IMR-90 (cell line): Measurements from ENCODE around the gene DHCR7. TPM values are rescaled to one million over a fixed set of nuclear protein-coding genes. Genes with fewer than 3 reads are reported as not detected.

Experiments
- ATAC-seq: fragments of 200-7000 bp; cut with Tn5 transposase; 2 replicates; pipeline ENCODE4 v1.9.1; 2020; ENCODE audit warnings: low read depth, mild to moderate bottlenecking, moderate library complexity
- BruUV-seq: library from RNA; stranded (reverse); fragments of 400-500 nt; replicated peaks from 2 replicates; lab custom pipeline; 2021; lab: Mats Ljungman, UMichigan
- CTCF ChIA-PET: fragments of 300-600 bp; formaldehyde crosslinking; extraction: SDS; loops from one replicate; lab custom pipeline; 2021; ENCODE audit warnings: antibody characterized with exemption; lab: Yijun Ruan, JAX
- POLR2A ChIA-PET: fragments of 300-600 bp; sonication (Branson Sonifier 250); formaldehyde crosslinking; loops from one replicate; lab custom pipeline; 2022; ENCODE audit warnings: antibody characterized with exemption; ENCODE audit not compliant: unreplicated experiment; lab: Charles Lee
- DNase-seq: peaks from one replicate; pipeline ENCODE4 v3.0.0; 2013
- H2AFZ ChIP-seq: replicated peaks from 2 replicates; pipeline ENCODE3; 2013; ENCODE audit warnings: low read length, mild to moderate bottlenecking; ENCODE audit not compliant: poor library complexity
- H2AK5ac ChIP-seq: 2 replicates; pipeline ENCODE4 v1.6.1; 2013; ENCODE audit warnings: low read depth, low read length, inconsistent platforms
- H2AK9ac ChIP-seq: replicated peaks from 2 replicates; pipeline ENCODE3; 2013; ENCODE audit warnings: mild to moderate bottlenecking, low read depth, low read length, moderate library complexity; ENCODE audit not compliant: poor library complexity
- H2BK120ac ChIP-seq: 2 replicates; pipeline ENCODE4 v1.6.1; 2013; ENCODE audit warnings: low read depth, low read length, inconsistent platforms
- H2BK15ac ChIP-seq: 3 replicates; pipeline ENCODE4 v1.6.1; 2013; ENCODE audit warnings: low read depth, low read length, inconsistent platforms
- H2BK20ac ChIP-seq: 2 replicates; pipeline ENCODE4 v1.6.1; 2013; ENCODE audit warnings: low read depth, mild to moderate bottlenecking, inconsistent platforms, low read length, moderate library complexity
- H2BK5ac ChIP-seq: 2 replicates; pipeline ENCODE4 v1.6.1; 2013; ENCODE audit warnings: mild to moderate bottlenecking, low read depth, low read length, inconsistent platforms; ENCODE audit not compliant: poor library complexity, severe bottlenecking
- H3K14ac ChIP-seq: replicated peaks from 2 replicates; pipeline ENCODE4 v1.6.1; 2013; ENCODE audit warnings: low read depth, low read length, inconsistent platforms
- H3K18ac ChIP-seq: 2 replicates; pipeline ENCODE4 v1.6.1; 2013; ENCODE audit warnings: low read depth, low read length, control low read depth
- H3K23ac ChIP-seq: 2 replicates; pipeline ENCODE4 v1.6.1; 2013; ENCODE audit warnings: low read depth, low read length, inconsistent platforms
- H3K27ac ChIP-seq: 2 replicates; pipeline ENCODE4 v1.5.1; 2013; ENCODE audit warnings: mild to moderate bottlenecking, control low read depth, low read length; ENCODE audit not compliant: insufficient read depth
- H3K27me3 ChIP-seq: 2 replicates; pipeline ENCODE4 v1.6.1; 2013; ENCODE audit warnings: low read length; ENCODE audit not compliant: control insufficient read depth, insufficient read depth
- H3K36me3 ChIP-seq: 2 replicates; pipeline ENCODE4 v1.6.1; 2013; ENCODE audit warnings: low read length, mixed read lengths; ENCODE audit not compliant: control insufficient read depth, insufficient read depth
- H3K4ac ChIP-seq: 2 replicates; pipeline ENCODE4 v1.6.1; 2013; ENCODE audit warnings: low read depth, low read length, inconsistent platforms
- H3K4me1 ChIP-seq: 2 replicates; pipeline ENCODE4 v1.6.1; 2013; ENCODE audit warnings: low read length, mixed read lengths; ENCODE audit not compliant: control insufficient read depth, insufficient read depth
- H3K4me2 ChIP-seq: 2 replicates; pipeline ENCODE4 v1.6.1; 2013; ENCODE audit warnings: low read depth, mild to moderate bottlenecking, control low read depth, low read length, moderate library complexity
- H3K4me3 ChIP-seq: 2 replicates; pipeline ENCODE4 v1.5.1; 2013; ENCODE audit warnings: low read depth, mild to moderate bottlenecking, control low read depth, low read length, moderate library complexity; ENCODE audit not compliant: insufficient read depth
- H3K56ac ChIP-seq: 2 replicates; pipeline ENCODE4 v1.6.1; 2013; ENCODE audit warnings: low read length, inconsistent platforms; ENCODE audit not compliant: insufficient read depth; ENCODE audit errors: extremely low read depth
- H3K79me1 ChIP-seq, 2 experiments: 2 replicates each; pipeline ENCODE4 v1.6.1; 2013; ENCODE audit warnings: low read length in 2 of 2, inconsistent platforms in 1 of 2, low read depth in 1 of 2
- H3K9ac ChIP-seq: 2 replicates; pipeline ENCODE4 v1.6.1; 2013; ENCODE audit warnings: low read depth, low read length, control low read depth
- H3K9me1 ChIP-seq: 2 replicates; pipeline ENCODE4 v1.6.1; 2013; ENCODE audit warnings: low read length, inconsistent platforms; ENCODE audit not compliant: insufficient read depth
- H3K9me3 ChIP-seq: 2 replicates; pipeline ENCODE4 v1.6.1; 2013; ENCODE audit warnings: low read length; ENCODE audit not compliant: control insufficient read depth, insufficient read depth
- H4K20me1 ChIP-seq: 2 replicates; pipeline ENCODE4 v1.6.1; 2013; ENCODE audit warnings: low read length, inconsistent platforms; ENCODE audit not compliant: insufficient read depth
- H4K5ac ChIP-seq: 2 replicates; pipeline ENCODE4 v1.6.1; 2013; ENCODE audit warnings: mild to moderate bottlenecking, low read depth, low read length, control low read depth
- H4K8ac ChIP-seq, 2 experiments: 2 replicates each; pipeline ENCODE4 v1.6.1; 2013; ENCODE audit warnings: low read depth in 2 of 2, low read length in 2 of 2, control low read depth in 1 of 2, inconsistent platforms in 1 of 2
- H4K91ac ChIP-seq: 2 replicates; pipeline ENCODE4 v1.6.1; 2013; ENCODE audit warnings: low read depth, low read length, inconsistent platforms; ENCODE audit not compliant: insufficient read depth
- BHLHE40 ChIP-seq: fragments of 150-350 bp; IDR thresholded peaks from 2 replicates; pipeline ENCODE4 v1.6.1; 2016; ENCODE audit warnings: mild to moderate bottlenecking, low read depth, low read length
- MAFK ChIP-seq: IDR thresholded peaks from 2 replicates; pipeline ENCODE4 v1.6.1; 2012; ENCODE audit warnings: low read depth, low read length, improper control_type of control experiment
- NFE2L2 ChIP-seq: fragments of 150-350 bp; IDR thresholded peaks from 2 replicates; pipeline ENCODE4 v1.6.1; 2016; ENCODE audit warnings: low read depth, mild to moderate bottlenecking, low read length
- RFX5 ChIP-seq: IDR thresholded peaks from 2 replicates; pipeline ENCODE4 v1.8.0; 2012; ENCODE audit warnings: low read depth, mild to moderate bottlenecking, low read length, moderate library complexity
- SMC3 ChIP-seq: fragments of 150-350 bp; IDR thresholded peaks from 2 replicates; pipeline ENCODE4 v1.6.1; 2016; ENCODE audit warnings: low read depth, mild to moderate bottlenecking, antibody characterized with exemption, low read length, moderate library complexity
- WGBS, 2 experiments: methylation state at CpG; one replicate each; pipeline versions ENCODE4 v1.1.5 to v1.1.7; 2013; ENCODE audit warnings: missing lambda C conversion rate in 2 of 2; ENCODE audit not compliant: insufficient read length in 1 of 2; ENCODE audit errors: extremely low coverage in 2 of 2; 5-methylcytosine and 5-hydroxymethylcytosine counted together
- dilution Hi-C: fragments of 300-500 bp; cut with HindIII; formaldehyde crosslinking; loops from one replicate; pipeline ENCODE4 v1.14.3; 2018; ENCODE audit warnings: low sequenced_read_pairs; ENCODE audit not compliant: unreplicated experiment
- in situ Hi-C: fragments of 300-500 bp; cut with MboI; formaldehyde crosslinking; loops from 3 replicates; pipeline ENCODE4 v1.14.3; 2019; ENCODE audit warnings: low sequenced_read_pairs, inconsistent platforms, mixed read lengths
- intact Hi-C: fragments of 100-400 bp; cut with micrococcal nuclease; formaldehyde crosslinking; loops from 2 replicates; pipeline ENCODE4 v1.10.0; 2022
- polyA plus RNA-seq, 3 experiments: library from polyadenylated mRNA; depleted of rRNA; stranded (reverse); fragments of >200 nt; gene quantifications; 2 replicates each; pipeline ENCODE4 v1.2.3, GENCODE V29; 2012; ENCODE audit warnings: low replicate concordance in 1 of 3
- total RNA-seq: library from RNA; depleted of rRNA; stranded (reverse); fragments of >200 nt; gene quantifications from 2 replicates; pipeline ENCODE4 v1.2.3, GENCODE V29; 2012
- TF ChIP-seq, protein P1 (sequence below): fragments of 150-350 bp; IDR thresholded peaks from 2 replicates; pipeline ENCODE4 v1.6.1; 2017; ENCODE audit warnings: mild to moderate bottlenecking, antibody characterized with exemption, low read length, low read depth

DHCR7 gene
- total and polyA plus RNA-seq, 2 of the 4 experiments (the other 2 are of a cell fraction) = 22.0 to 43.3 TPM

DNA sequence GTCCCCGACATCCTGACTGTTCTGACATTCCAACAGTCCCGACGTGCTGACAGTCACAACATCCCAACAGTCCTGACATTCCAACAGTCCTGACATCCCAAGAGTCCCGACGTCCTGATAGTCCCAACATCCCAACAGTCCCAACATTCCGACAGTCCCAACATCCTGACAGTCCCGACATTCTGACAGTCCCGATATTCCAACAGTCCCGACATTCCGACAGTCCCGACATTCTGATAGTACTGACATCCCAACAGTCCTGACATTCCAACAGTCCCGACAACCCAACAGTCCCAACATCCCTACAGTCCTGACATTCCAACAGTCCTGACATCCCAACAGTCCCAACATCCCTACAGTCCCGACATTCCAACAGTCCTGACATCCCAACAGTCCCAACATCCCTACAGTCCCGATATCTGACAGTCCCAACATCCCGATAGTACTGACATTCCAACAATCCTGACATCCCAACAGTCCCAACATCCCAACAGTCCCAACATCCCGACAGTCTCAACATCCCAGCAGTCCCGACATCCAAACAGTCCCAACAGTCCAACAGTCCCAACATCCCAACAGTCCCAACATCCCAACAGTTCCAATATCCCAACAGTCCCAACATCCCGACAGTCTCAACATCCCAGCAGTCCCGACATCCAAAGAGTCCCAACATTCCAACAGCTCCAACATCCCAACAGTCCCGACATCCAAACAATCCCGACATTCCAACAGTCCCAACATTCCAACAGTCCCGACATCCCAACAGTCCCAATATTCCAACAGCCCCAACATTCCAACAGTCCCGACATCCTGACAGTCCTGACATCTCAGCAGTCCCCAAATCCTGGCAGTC is 60.2 kb downstream of the DHCR7 start:
- no peak overlapping the region for H2AK5ac ChIP-seq
- ATAC-seq (no peak), DNase-seq (no peak)
- dilution Hi-C loops (no loop called here), in situ Hi-C loops (no loop called here), intact Hi-C loops (no loop called here)
- no peaks in the 10 kb centered on the region for H3K4me1 ChIP-seq
- POLR2A ChIA-PET = no interaction called here
- H3K36me3 ChIP-seq = no peaks in the 10 kb centered on the region
- no peak overlapping the region for H2BK120ac ChIP-seq
- peaks cover 13% of the 10 kb centered on the region; the same call in 1 of the 2 replicates for H3K9me3 ChIP-seq
- no peaks in the 10 kb centered on the region for H3K79me1 ChIP-seq
- peaks cover 57% of the 10 kb centered on the region for H3K27me3 ChIP-seq
- no peak overlapping the region for H4K5ac ChIP-seq
- H3K9me1 ChIP-seq = no peaks in the 10 kb centered on the region
- no peak overlapping the region for H3K9ac ChIP-seq
- no peak overlapping the region for H2BK20ac ChIP-seq
- no peak overlapping the region for H2BK5ac ChIP-seq
- no peak overlapping the region for H2AFZ ChIP-seq
- no TSS peak for BruUV-seq
- H3K4me2 ChIP-seq = no peak overlapping the region
- no peak overlapping the region for H3K4me3 ChIP-seq
- H3K27ac ChIP-seq = no peak overlapping the region
- H2BK15ac ChIP-seq = no peak overlapping the region
- H4K91ac ChIP-seq = no peak overlapping the region
- H3K4ac ChIP-seq = no peak overlapping the region
- WGBS, 2 experiments = 61% methylated on average over 20 of the region's 23 CpGs; no CpG with 5 or more reads in 1 of the 2 experiments
- no peak overlapping the region for H3K18ac ChIP-seq
- CTCF ChIA-PET = no interaction called here
- no peak overlapping the region for H3K56ac ChIP-seq
- H3K14ac ChIP-seq = no peak overlapping the region
- no peak overlapping the region for H4K8ac ChIP-seq
- no peak overlapping the region for H2AK9ac ChIP-seq
- no peak overlapping the region for H3K23ac ChIP-seq
- TF ChIP-seq, protein P1, sequence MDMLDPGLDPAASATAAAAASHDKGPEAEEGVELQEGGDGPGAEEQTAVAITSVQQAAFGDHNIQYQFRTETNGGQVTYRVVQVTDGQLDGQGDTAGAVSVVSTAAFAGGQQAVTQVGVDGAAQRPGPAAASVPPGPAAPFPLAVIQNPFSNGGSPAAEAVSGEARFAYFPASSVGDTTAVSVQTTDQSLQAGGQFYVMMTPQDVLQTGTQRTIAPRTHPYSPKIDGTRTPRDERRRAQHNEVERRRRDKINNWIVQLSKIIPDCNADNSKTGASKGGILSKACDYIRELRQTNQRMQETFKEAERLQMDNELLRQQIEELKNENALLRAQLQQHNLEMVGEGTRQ = no peak
- TF ChIP-seq BHLHE40 (no peak), SMC3 (no peak), NFE2L2 (no peak), MAFK (no peak), RFX5 (no peak)
- H4K20me1 ChIP-seq = no peaks in the 10 kb centered on the region
